LNCAP (cell line): Measurements from ENCODE around the gene SKIC2.
"Not testable (repeated sequence)": the region's sequence is repeated elsewhere in the genome, so short reads cannot be mapped to it uniquely, and the experiment has no call there.

Experiments
- TF ChIP-seq, protein P1 (sequence below): fragments of 450-650 bp; IDR thresholded peaks from 2 replicates; pipeline ENCODE4 v1.5.1; 2017; ENCODE audit warnings: mild to moderate bottlenecking

The SKIC2 gene

DNA sequence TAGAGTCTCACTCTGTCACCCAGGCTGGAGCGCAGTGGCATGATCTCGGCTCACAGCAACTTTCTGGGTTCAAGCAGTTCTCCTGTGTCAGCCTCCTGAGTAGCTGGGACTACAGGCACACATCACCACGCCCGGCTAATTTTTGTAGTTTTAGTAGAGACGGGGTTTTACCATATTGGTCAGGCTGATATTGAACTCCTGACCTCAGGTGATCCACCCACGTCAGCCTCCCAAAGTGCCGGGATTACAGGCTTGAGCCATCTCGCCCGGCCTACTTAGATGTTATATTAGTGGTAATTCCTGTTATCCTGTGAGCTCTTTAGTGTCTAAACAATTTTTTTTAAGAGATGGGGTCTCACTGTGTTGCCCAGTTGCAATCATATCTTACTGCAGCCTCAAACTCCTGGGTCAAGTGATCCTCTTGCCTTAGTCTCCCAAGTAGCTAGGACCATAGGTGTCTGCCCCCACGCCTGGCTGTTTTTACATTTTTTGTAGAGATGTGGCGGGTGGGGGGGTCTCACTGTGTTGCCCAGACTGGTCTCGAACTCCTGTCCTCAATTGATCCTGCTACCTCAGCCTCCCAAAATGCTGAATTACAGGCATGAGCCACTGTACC, 18.9 kb downstream of the SKIC2 start:
- TF ChIP-seq, protein P1, sequence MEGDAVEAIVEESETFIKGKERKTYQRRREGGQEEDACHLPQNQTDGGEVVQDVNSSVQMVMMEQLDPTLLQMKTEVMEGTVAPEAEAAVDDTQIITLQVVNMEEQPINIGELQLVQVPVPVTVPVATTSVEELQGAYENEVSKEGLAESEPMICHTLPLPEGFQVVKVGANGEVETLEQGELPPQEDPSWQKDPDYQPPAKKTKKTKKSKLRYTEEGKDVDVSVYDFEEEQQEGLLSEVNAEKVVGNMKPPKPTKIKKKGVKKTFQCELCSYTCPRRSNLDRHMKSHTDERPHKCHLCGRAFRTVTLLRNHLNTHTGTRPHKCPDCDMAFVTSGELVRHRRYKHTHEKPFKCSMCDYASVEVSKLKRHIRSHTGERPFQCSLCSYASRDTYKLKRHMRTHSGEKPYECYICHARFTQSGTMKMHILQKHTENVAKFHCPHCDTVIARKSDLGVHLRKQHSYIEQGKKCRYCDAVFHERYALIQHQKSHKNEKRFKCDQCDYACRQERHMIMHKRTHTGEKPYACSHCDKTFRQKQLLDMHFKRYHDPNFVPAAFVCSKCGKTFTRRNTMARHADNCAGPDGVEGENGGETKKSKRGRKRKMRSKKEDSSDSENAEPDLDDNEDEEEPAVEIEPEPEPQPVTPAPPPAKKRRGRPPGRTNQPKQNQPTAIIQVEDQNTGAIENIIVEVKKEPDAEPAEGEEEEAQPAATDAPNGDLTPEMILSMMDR, result no peak

DNA sequence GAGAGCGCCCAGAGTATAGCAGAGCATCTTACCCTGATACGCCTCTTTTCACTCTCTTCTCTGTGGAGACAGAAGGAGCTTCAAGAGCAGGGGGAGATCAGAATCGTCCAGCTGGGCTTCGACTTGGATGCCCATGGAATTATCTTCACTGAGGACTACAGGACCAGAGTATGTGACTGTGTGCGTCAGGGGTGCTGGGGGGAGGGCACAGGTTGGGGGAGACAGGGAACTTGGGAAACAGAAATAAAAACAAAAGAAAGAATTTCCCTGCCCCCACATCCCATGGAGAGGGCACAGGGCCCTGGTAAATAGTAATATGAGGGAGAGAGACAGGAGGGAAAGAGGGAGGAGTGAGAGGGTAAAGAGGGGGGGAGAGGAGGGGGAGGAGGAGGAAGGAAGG, 19.9 kb downstream of the SKIC2 start:
- TF ChIP-seq, protein P1, result no peak

DNA sequence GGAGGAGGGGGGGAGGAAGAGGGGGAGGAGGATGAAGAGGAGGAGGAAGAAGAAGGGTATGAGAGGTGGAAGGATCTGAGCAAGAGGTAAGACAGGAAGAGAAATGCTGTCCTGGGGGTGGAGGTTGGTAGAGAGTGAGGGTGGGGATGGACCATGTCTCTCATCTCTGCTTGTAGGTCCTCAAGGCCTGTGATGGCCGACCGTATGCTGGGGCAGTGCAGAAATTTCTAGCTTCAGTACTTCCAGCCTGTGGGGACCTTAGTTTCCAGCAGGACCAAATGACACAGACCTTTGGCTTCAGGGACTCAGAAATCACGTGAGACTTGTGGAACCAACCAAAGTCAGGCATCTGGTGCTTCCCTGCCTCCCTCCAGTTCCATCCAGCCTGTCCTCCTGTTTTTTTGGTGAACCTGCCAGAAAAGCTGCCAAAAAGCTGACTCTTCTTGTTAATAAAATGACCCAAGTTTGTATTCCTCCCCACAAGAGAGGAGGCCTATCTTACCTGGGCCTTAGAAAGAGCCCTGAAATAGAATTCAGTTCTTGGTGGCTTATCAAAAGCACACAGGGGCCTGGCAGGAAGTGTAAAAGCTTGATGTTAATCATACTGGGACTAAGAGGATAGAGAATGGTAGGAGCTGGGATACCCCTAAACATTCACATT, 20.4 kb downstream of the SKIC2 start:
- TF ChIP-seq, protein P1, result no peak

DNA sequence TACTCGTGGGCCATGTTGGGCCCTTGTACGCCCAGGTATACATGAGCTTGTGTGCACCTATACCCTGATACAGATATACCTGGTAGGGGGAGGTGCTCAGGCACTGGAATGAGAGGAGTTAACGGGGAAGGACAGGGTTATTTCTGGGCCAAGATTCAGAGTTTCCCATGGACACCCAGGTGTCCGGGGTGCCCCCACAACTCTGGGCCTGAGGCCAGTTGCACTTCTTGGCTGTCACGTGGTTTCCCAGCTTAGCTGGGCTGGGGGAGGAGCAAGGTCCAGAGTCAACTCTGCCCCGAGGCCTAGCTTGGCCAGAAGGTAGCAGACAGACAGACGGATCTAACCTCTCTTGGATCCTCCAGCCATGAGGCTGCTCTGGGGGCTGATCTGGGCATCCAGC, 22.8 kb downstream of the SKIC2 start, which contains the start of gene C4A:
Gene C4A, plus strand, starts transcription at position 314 of the 400 bp plus-strand sequence. Its CDS starts 51 bp downstream, at position 365.
- TF ChIP-seq, protein P1, result not testable (repeated sequence)

DNA sequence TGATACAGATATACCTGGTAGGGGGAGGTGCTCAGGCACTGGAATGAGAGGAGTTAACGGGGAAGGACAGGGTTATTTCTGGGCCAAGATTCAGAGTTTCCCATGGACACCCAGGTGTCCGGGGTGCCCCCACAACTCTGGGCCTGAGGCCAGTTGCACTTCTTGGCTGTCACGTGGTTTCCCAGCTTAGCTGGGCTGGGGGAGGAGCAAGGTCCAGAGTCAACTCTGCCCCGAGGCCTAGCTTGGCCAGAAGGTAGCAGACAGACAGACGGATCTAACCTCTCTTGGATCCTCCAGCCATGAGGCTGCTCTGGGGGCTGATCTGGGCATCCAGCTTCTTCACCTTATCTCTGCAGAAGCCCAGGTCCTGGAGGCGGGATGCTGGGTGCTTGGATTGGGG, 55.6 kb downstream of the SKIC2 start, which contains the start of gene C4B:
Gene C4B, plus strand, starts transcription at position 249 of the 400 bp plus-strand sequence. Its CDS starts 51 bp downstream, at position 300.
- TF ChIP-seq, protein P1, result not testable (repeated sequence)
